GM23248 (cell line): ENCODE data around the gene RSRC1. TPM values are rescaled to one million over a fixed set of nuclear protein-coding genes. Genes with fewer than 3 reads are reported as not detected.
"Not testable (repeated sequence)": the region's sequence is repeated elsewhere in the genome, so short reads cannot be mapped to it uniquely, and the experiment has no call there.

Experiments used
- DNase-seq: peaks from one replicate; pipeline ENCODE4 v3.0.0-alpha.2; 2015
- H2AFZ ChIP-seq: fragments of 200-600 bp; sonication (generic); 2 replicates; pipeline ENCODE4 v1.6.1; 2016; ENCODE audit warnings: antibody characterized with exemption
- H3F3A ChIP-seq: fragments of 200-600 bp; sonication (generic); 2 replicates; pipeline ENCODE4 v1.6.1; 2016; ENCODE audit warnings: mild to moderate bottlenecking, antibody characterized with exemption, mixed run types; ENCODE audit not compliant: insufficient read depth
- H3K27ac ChIP-seq: fragments of 200-600 bp; sonication (generic); 2 replicates; pipeline ENCODE4 v1.5.1; 2016; ENCODE audit warnings: mild to moderate bottlenecking
- H3K27me3 ChIP-seq: fragments of 200-600 bp; sonication (generic); replicated peaks from 2 replicates; pipeline ENCODE4 v1.6.1; 2016; ENCODE audit warnings: mild to moderate bottlenecking; ENCODE audit not compliant: insufficient read depth
- H3K36me3 ChIP-seq: fragments of 200-600 bp; sonication (generic); 2 replicates; pipeline ENCODE4 v1.6.1; 2016; ENCODE audit warnings: low read depth, mild to moderate bottlenecking
- H3K4me1 ChIP-seq: fragments of 200-600 bp; sonication (generic); 2 replicates; pipeline ENCODE4 v1.6.1; 2016; ENCODE audit warnings: mild to moderate bottlenecking; ENCODE audit not compliant: insufficient read depth
- H3K4me2 ChIP-seq: fragments of 200-600 bp; sonication (generic); one replicate; pipeline ENCODE4 v1.6.1; 2016; ENCODE audit warnings: mild to moderate bottlenecking; ENCODE audit not compliant: unreplicated experiment
- H3K4me3 ChIP-seq: fragments of 200-600 bp; sonication (generic); 2 replicates; pipeline ENCODE4 v1.5.1; 2016; ENCODE audit warnings: mild to moderate bottlenecking
- H3K79me2 ChIP-seq: fragments of 200-600 bp; sonication (generic); 2 replicates; pipeline ENCODE4 v1.6.1; 2016; ENCODE audit warnings: mild to moderate bottlenecking; ENCODE audit not compliant: insufficient read depth
- H3K9ac ChIP-seq: fragments of 200-600 bp; sonication (generic); 2 replicates; pipeline ENCODE4 v1.6.1; 2016; ENCODE audit warnings: mild to moderate bottlenecking
- H3K9me2 ChIP-seq: fragments of 200-600 bp; sonication (generic); 2 replicates; pipeline ENCODE4 v1.6.1; 2016; ENCODE audit warnings: mixed run types, mild to moderate bottlenecking, moderate library complexity; ENCODE audit not compliant: insufficient read depth
- H3K9me3 ChIP-seq: fragments of 200-600 bp; sonication (generic); one replicate; pipeline ENCODE4 v1.6.1; 2017; ENCODE audit warnings: low read depth
- H4K20me1 ChIP-seq: fragments of 200-600 bp; sonication (generic); 2 replicates; pipeline ENCODE4 v1.6.0; 2016; ENCODE audit not compliant: insufficient read depth
- EZH2 ChIP-seq: fragments of 200-600 bp; sonication (generic); IDR thresholded peaks from 2 replicates; pipeline ENCODE4 v1.6.1; 2018; ENCODE audit warnings: antibody characterized with exemption, mild to moderate bottlenecking; ENCODE audit not compliant: insufficient read depth, poor library complexity, severe bottlenecking
- EZH2phosphoT487 ChIP-seq: fragments of 200-600 bp; sonication (generic); IDR thresholded peaks from 2 replicates; pipeline ENCODE4 v1.6.1; 2018; ENCODE audit warnings: antibody characterized with exemption, moderate library complexity, mild to moderate bottlenecking, low read depth; ENCODE audit not compliant: insufficient read depth
- WGBS, 2 experiments: methylation state at CpG; one replicate each; pipeline ENCODE4 v1.1.6; 2015 to 2017; ENCODE audit warnings: low lambda C conversion rate in 2 of 2, low coverage in 1 of 2; ENCODE audit errors: missing lambda C conversion rate in 2 of 2; 5-methylcytosine and 5-hydroxymethylcytosine counted together
- in situ Hi-C: fragments of 300-500 bp; cut with MboI; formaldehyde crosslinking; loops from 2 replicates; pipeline ENCODE4 v1.15.0; 2020
- polyA plus RNA-seq: library from polyadenylated mRNA; unstranded; fragments of >200 nt; fragmentation: Nextera tagmentation; extraction: Ambion mirVana; gene quantifications from 2 replicates; pipeline ENCODE4 v1.2.1, GENCODE V29; 2016
- total RNA-seq: library from RNA; depleted of rRNA; stranded (reverse); fragments of >200 nt; shearing (Covaris generic); gene quantifications from 2 replicates; pipeline ENCODE4 v1.2.3, GENCODE V29; 2014

Gene RSRC1
- total and polyA plus RNA-seq, 2 experiments from 2014 or later, result 28.5 to 34.6 TPM

DNA sequence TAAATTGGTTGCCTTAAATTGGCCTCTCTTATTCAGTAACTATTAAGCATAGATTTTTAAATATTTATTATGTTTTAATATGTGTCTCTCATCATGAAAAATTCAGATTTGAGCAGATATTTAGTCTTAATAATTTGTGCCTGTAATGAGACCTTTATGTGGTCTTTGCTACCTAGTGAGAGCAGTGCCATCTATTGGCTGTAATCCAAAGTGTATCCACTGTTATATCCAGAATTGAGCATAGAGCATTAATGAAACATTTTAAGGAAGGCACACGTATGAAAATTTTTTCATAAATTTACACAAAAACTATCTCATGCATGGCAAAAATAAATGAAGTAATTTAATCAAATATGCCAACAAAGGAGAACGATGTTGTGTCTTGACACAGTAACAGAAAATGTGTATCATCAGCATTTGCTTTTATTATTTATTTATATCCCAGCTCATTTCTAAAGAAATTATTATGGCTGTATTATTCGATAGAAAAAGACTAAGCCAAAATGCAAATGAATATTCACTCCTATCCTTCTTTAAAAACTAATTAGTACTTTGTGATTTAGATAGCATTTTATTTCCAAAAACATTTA lies 203.5 kb downstream of the RSRC1 start:
- Histone ChIP-seq H3K9me2 (no peaks in the 10 kb centered on the region), H3K36me3 (no peaks in the 10 kb centered on the region), H3K4me2 (no peak overlapping the region), H3K27me3 (no peaks in the 10 kb centered on the region), H3F3A (no peaks in the 10 kb centered on the region), H4K20me1 (no peaks in the 10 kb centered on the region), H3K4me1 (no peaks in the 10 kb centered on the region), H3K27ac (no peak overlapping the region), H3K4me3 (no peak overlapping the region), H3K9ac (no peak overlapping the region), H3K9me3 (no peaks in the 10 kb centered on the region), H3K79me2 (no peaks in the 10 kb centered on the region), H2AFZ (no peak overlapping the region)
- TF ChIP-seq EZH2, result no peak
- no peak for TF ChIP-seq EZH2phosphoT487
- DNase-seq, result peak; percentile 32
- WGBS, 2 experiments, result 77% methylated on average over 3 of the region's 3 CpGs
- in situ Hi-C loops, result no loop called here

GRCh38 chr3:158314426-158315357 lies 204.8 kb downstream of the RSRC1 start:
- TF ChIP-seq EZH2phosphoT487 (no peak), EZH2 (no peak)
- H3K4me2 ChIP-seq, result no peak overlapping the region
- H3K27ac ChIP-seq, result no peak overlapping the region
- DNase-seq, result no peak
- H3K9me3 ChIP-seq, result no peaks in the 10 kb centered on the region
- H3K36me3 ChIP-seq, result no peaks in the 10 kb centered on the region
- no peaks in the 10 kb centered on the region for H3K79me2 ChIP-seq
- H2AFZ ChIP-seq, result no peak overlapping the region
- no peaks in the 10 kb centered on the region for H3K9me2 ChIP-seq
- no peak overlapping the region for H3K4me3 ChIP-seq
- H3K9ac ChIP-seq, result no peak overlapping the region
- in situ Hi-C loops, result no loop called here
- no peaks in the 10 kb centered on the region for H3F3A ChIP-seq
- no peaks in the 10 kb centered on the region for H3K4me1 ChIP-seq
- no peaks in the 10 kb centered on the region for H4K20me1 ChIP-seq
- 96 to 98% methylated on average over 6 of the region's 6 CpGs for WGBS, 2 experiments
- H3K27me3 ChIP-seq, result no peaks in the 10 kb centered on the region

- H4K20me1 ChIP-seq, DNase-seq, H3K79me2 ChIP-seq, H3K4me2 ChIP-seq, H3K27ac ChIP-seq, H3K36me3 ChIP-seq, H3K9me3 ChIP-seq, H3K9ac ChIP-seq, H3F3A ChIP-seq, H3K27me3 ChIP-seq, in situ Hi-C loops, H3K4me1 ChIP-seq, H3K9me2 ChIP-seq, H3K4me3 ChIP-seq, H2AFZ ChIP-seq: not testable (repeated sequence)
- WGBS, 2 experiments, result 81 to 85% methylated on average over 21 of the region's 21 CpGs
Observed at GRCh38 chr3:158329696-158330441, 220.0 kb downstream of the RSRC1 start.

GRCh38 chr3:158330870-158331269 lies 221.0 kb downstream of the RSRC1 start:
- H3F3A ChIP-seq, result no peaks in the 10 kb centered on the region
- H3K4me3 ChIP-seq, result no peak overlapping the region
- H4K20me1 ChIP-seq, result no peaks in the 10 kb centered on the region
- H3K36me3 ChIP-seq, result no peaks in the 10 kb centered on the region
- no peaks in the 10 kb centered on the region for H3K9me3 ChIP-seq
- H3K9me2 ChIP-seq, result no peaks in the 10 kb centered on the region
- no peaks in the 10 kb centered on the region for H3K27me3 ChIP-seq
- H3K4me1 ChIP-seq, result no peaks in the 10 kb centered on the region
- 59 to 69% methylated on average over 1 of the region's 1 CpG for WGBS, 2 experiments
- H3K9ac ChIP-seq, result no peak overlapping the region
- in situ Hi-C loops, result no loop called here
- H3K4me2 ChIP-seq, result no peak overlapping the region
- no peaks in the 10 kb centered on the region for H3K79me2 ChIP-seq
- DNase-seq, result peak; percentile 12
- no peak for TF ChIP-seq EZH2phosphoT487
- no peak for TF ChIP-seq EZH2
- H2AFZ ChIP-seq, result no peak overlapping the region
- no peak overlapping the region for H3K27ac ChIP-seq
